CD4-positive, alpha-beta T cell treated with Interleukin-4 for 4 hours (primary cell): ENCODE data around the gene PDXDC1.
"Not testable (repeated sequence)": the region's sequence is repeated elsewhere in the genome, so short reads cannot be mapped to it uniquely, and the experiment has no call there.

Experiments used
- DNase-seq: peaks from one replicate; pipeline ENCODE4 v3.0.0-alpha.2; 2020

PDXDC1 gene

DNA sequence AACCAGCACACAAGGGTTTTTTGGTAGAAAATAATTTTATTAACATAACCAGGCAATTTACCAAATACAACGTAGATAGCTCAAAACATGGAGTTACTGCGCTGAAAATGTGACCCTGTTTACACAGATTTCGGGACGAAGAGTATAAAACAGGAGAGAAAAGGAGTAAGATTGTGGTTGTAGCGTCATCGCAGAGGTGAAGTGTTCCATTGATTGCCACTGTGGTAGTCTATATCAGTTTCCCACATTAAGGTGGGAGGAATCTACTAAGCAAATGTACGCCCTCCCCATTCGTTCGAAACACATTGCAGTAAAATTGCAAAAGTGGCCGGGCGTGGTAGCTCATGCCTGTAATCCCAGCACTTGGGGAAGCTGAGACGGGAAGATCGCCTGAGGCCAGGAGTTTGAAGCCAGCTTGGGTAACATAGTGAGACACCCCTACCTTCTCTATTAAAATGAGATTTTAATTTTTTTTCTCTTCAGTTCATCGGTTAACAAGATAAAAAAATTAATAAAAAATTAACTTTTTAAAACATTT is 972 bp upstream of the PDXDC1 start:
- DNase-seq, result not testable (repeated sequence)

GRCh38 chr16:14974331-14974655 is 533 bp upstream of the PDXDC1 start:
- not testable (repeated sequence) for DNase-seq

DNA sequence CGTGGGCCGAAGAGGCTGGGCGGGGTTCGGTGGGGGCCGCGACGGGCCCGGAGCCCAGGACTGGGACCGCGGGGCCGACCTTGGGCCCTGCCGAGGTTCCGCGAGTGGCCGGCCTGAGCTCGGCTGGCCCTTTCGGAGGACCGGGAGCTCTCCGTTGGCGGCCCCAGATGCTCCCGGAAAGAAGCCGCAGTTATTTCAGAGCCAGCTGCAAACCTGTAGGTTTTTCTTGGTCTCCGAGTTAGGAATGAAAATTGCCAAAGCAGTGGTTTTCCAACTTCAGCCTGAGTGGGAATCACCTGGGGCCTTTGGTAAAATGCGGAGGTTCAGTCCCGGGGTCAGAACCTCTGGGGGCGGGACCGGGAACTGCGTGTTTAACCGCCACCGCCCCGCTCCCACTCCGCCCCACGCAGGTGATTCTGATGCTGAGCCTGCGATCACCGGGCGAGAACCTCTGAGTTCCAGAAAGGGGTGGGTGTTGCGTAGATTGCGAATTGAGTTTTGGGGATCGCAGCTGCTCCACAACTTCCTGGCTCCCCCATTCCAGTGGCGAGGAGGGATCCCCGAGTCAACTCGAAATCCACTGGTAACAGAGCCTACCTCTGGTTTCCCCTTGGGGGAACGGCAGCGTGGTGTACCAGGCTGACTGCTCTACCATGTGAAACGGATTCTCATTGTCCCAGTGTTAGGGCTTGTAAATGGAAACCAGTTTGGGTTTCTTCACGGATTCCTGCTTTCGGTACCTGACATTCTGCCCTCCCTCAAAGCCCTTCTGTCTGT is 780 bp downstream of the PDXDC1 start:
- DNase-seq, result peak; percentile 56

GRCh38 chr16:14976971-14977736 is 2.3 kb downstream of the PDXDC1 start:
- not testable (repeated sequence) for DNase-seq

DNA sequence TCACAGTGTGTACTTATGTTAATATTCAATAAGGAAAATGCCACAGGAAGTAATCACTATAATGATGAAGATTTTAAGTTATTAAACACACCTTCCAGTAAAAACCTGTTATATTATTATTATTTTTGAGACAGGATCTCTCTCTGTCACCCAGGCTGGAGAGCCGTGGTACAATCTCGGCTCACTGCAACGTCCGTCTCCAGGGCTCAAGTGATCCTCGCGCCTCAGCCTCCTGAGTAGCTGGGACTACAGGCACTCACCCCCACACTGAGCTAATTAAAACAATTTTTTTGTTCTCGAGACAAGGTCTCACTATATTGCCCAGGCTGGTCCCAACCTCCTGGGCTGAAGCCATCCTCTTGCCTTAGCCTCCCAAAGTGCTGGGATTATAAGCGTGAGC is 3.5 kb downstream of the PDXDC1 start:
- DNase-seq, result not testable (repeated sequence)

- DNase-seq, result not testable (repeated sequence)
Measured at GRCh38 chr16:14978908-14979307, 4.1 kb downstream of the PDXDC1 start.

GRCh38 chr16:14981234-14981633 is 6.4 kb downstream of the PDXDC1 start:
- not testable (repeated sequence) for DNase-seq

- DNase-seq, result not testable (repeated sequence)
Measured at GRCh38 chr16:14982521-14982920, 7.7 kb downstream of the PDXDC1 start.

DNA sequence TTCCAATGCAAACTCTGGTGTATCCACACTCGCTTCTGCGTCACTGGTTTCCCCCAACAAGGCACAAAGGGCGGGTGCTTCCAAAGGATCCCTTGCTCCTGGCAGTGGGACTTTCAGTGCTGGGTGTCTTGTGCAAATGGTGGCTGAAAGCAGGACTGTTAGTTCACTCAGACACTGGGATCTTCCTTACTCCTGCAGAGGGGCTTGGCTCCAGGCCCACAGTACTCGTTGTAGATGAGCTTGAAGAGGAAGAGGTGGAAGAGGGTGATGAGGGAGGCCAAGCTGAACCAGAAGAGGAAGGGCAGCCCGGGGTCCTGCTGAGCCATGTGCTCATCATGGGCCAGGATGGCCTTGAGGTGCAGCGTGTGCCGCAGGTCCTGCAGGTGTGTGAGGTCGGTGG is 13.3 kb downstream of the PDXDC1 start:
- not testable (repeated sequence) for DNase-seq

- not testable (repeated sequence) for DNase-seq
Measured at GRCh38 chr16:14988661-14989191, 13.9 kb downstream of the PDXDC1 start.

- not testable (repeated sequence) for DNase-seq
Measured at GRCh38 chr16:14989291-14990281, 14.8 kb downstream of the PDXDC1 start.

DNA sequence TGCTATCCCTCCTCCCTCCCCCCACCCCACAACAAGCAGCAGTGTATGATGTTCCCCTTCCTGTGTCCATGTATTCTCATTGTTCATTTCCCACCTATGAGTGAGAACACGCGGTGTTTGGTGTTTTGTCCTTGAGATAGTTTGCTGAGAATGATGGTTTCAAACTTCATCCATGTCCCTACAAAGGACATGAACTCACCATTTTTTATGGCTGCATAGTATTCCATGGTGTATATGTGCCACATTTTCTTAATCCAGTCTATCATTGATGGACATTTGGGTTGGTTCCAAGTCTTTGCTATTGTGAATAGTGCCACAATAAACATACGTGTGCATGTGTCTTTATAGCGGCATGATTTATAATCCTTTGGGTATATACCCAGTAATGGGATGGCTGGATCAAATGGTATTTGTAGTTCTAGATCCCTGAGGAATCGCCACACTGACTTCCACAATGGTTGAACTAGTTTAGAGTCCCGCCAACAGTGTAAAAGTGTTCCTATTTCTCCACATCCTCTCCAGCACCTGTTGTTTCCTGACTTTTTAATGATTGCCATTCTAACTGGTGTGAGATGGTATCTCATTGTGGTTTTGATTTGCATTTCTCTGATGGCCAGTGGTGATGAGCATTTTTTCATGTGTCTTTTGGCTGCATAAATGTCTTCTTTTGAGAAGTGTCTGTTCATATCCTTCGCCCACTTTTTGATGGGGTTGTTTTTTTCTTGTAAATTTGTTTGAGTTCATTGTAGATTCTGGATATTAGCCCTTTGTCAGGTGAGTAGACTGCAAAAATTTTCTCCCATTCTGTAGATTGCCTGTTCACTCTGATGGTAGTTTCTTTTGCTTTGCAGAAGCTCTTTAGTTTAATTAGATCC is 18.7 kb downstream of the PDXDC1 start:
- DNase-seq, result not testable (repeated sequence)

DNA sequence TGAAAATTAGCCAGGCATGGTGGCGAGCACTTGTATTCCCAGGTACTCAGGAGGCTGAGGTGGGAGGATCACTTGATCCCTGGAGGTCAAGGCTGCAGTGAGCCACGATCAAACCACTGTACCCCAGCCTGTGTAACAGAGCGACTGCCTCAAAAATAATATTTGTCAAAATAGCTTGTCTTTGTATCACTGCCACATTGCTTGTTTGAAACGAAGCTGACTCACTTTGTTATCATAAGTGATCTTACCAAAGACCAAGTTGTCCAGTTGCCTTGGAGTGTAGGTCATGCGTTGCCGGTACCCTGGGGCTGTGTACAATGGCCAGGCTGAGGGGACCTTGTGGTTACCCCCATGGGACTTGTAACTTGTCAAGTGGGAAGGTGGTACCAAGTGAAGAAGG is 21.9 kb downstream of the PDXDC1 start:
- not testable (repeated sequence) for DNase-seq

DNA sequence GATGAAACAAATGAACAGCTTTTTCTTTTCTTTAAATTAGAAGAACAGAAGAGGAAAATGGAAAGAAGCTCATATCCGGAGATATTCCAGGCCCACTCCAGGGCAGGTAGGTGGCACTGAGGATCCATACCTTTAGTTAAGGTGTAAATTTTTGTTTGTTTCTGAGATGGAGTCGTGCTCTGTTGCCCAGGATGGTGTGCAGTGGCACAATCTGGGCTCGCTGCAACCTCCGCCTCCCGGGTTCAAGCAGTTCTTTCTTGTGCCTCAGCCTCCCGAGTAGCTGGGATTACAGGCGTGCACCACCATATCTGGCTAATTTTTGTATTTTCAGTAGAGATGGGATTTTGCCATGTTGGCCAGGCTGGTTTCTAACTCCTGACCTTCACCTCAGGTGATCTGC is 23.5 kb downstream of the PDXDC1 start:
- not testable (repeated sequence) for DNase-seq

GRCh38 chr16:14999845-15000244 is 25.0 kb downstream of the PDXDC1 start:
- DNase-seq, result not testable (repeated sequence)

- DNase-seq, result not testable (repeated sequence)
Measured at GRCh38 chr16:15002448-15002847, 27.6 kb downstream of the PDXDC1 start.

- DNase-seq, result not testable (repeated sequence)
Measured at GRCh38 chr16:15005357-15006132, 30.7 kb downstream of the PDXDC1 start.

DNA sequence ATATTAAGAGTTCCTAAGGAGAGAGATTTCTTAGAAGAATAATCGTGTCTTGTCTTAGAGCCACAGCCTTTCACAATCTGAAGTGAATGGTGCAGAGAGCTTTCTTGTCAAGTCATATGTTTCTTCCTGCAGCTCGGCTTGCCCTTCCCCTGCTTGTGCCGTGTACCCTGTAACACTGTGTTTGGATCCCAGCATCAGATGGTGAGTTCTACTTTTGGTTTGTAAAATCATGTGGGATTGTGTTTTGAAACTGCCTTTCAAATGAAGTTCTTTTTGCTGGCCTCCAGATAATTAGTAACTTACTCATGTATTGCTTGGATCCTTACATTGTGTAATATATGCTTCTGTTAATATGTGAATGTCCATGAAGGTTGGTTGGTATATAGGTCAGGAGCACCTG is 33.8 kb downstream of the PDXDC1 start:
- not testable (repeated sequence) for DNase-seq

DNA sequence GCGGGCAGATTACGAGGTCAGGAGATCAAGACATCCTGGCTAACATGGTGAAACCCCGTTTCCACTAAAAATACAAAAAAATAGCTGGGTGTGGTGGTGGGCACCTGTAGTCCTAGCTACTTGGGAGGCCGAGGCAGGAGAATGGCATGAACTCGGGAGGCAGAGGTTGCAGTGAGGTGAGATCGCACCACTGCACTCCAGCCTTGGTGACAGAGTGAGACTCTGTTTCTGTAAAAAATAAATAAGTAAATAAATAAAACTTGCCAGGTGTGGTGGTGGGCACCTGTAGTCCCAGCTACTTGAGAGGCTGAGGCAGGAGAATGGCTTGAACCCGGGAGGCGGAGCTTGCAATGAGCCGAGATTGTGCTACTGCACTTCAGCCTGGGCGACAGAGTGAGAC is 38.1 kb downstream of the PDXDC1 start:
- DNase-seq, result not testable (repeated sequence)

DNA sequence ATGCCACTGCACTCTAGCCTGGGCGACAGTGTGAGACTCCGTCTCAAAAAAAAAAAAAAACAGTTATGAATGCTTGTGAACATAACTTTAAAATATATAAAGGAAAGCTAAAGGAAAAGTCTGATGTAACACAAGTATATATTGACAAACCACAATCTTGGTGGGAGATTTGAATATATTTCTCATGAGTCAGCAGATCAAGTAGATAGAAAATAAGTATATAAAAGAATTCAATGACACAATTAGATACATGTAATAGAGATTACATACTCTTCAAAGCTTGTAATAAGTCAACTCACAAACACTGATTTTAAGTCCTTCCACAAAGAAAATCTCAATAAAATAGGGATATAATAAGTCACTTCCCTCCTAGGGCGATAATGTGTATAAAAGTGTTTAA is 40.8 kb downstream of the PDXDC1 start:
- DNase-seq, result not testable (repeated sequence)
